ENCODE results near the gene NTPCR.
"Not testable (repeated sequence)": the region's sequence is repeated elsewhere in the genome, so short reads cannot be mapped to it uniquely, and the experiment has no call there.

Gene NTPCR

GRCh38 chr1:232950197-232951176 is at the start of gene NTPCR:
TSS of gene NTPCR (plus strand) at chr1:232950611. CDS start at chr1:232950711, 100 bp downstream.
- DNase-seq, result peak; percentile 93
- in situ Hi-C loops (cut with HindIII; ENCODE audit: low pct_ligation_motif_present, low pct_unique_long_range_greater_than_20kb, low sequenced_read_pairs), result no loop called here

GRCh38 chr1:232900818-232901217 is 49.6 kb upstream of the NTPCR start:
- no peak for DNase-seq
- in situ Hi-C loops (cut with HindIII; ENCODE audit: low pct_ligation_motif_present, low pct_unique_long_range_greater_than_20kb, low sequenced_read_pairs), result no loop called here

GRCh38 chr1:232901255-232901654 is 49.2 kb upstream of the NTPCR start:
- in situ Hi-C loops (cut with HindIII; ENCODE audit: low pct_ligation_motif_present, low pct_unique_long_range_greater_than_20kb, low sequenced_read_pairs), result no loop called here
- no peak for DNase-seq

GRCh38 chr1:232902774-232903350 is 47.5 kb upstream of the NTPCR start:
- in situ Hi-C loops (cut with HindIII; ENCODE audit: low pct_ligation_motif_present, low pct_unique_long_range_greater_than_20kb, low sequenced_read_pairs), result no loop called here
- no peak for DNase-seq

- no peak for DNase-seq
- in situ Hi-C loops (cut with HindIII; ENCODE audit: low pct_ligation_motif_present, low pct_unique_long_range_greater_than_20kb, low sequenced_read_pairs), result no loop called here
Observed at GRCh38 chr1:232904131-232904530, 46.3 kb upstream of the NTPCR start.

GRCh38 chr1:232904566-232904965 is 45.8 kb upstream of the NTPCR start:
- in situ Hi-C loops (cut with HindIII; ENCODE audit: low pct_ligation_motif_present, low pct_unique_long_range_greater_than_20kb, low sequenced_read_pairs), result no loop called here
- DNase-seq, result peak; percentile 44

- in situ Hi-C loops (cut with HindIII; ENCODE audit: low pct_ligation_motif_present, low pct_unique_long_range_greater_than_20kb, low sequenced_read_pairs), result no loop called here
- DNase-seq, result no peak
Observed at GRCh38 chr1:232905331-232906034, 44.9 kb upstream of the NTPCR start.

- in situ Hi-C loops (cut with HindIII; ENCODE audit: low pct_ligation_motif_present, low pct_unique_long_range_greater_than_20kb, low sequenced_read_pairs), result no loop called here
- no peak for DNase-seq
Observed at GRCh38 chr1:232906441-232906840, 44.0 kb upstream of the NTPCR start.

- no peak for DNase-seq
- in situ Hi-C loops (cut with HindIII; ENCODE audit: low pct_ligation_motif_present, low pct_unique_long_range_greater_than_20kb, low sequenced_read_pairs), result no loop called here
Observed at GRCh38 chr1:232908831-232909230, 41.6 kb upstream of the NTPCR start.

GRCh38 chr1:232909752-232910151 is 40.7 kb upstream of the NTPCR start:
- in situ Hi-C loops (cut with HindIII; ENCODE audit: low pct_ligation_motif_present, low pct_unique_long_range_greater_than_20kb, low sequenced_read_pairs), result no loop called here
- DNase-seq, result no peak

GRCh38 chr1:232911027-232911599 is 39.3 kb upstream of the NTPCR start:
- in situ Hi-C loops (cut with HindIII; ENCODE audit: low pct_ligation_motif_present, low pct_unique_long_range_greater_than_20kb, low sequenced_read_pairs), result no loop called here
- DNase-seq, result no peak

GRCh38 chr1:232912845-232913580 is 37.4 kb upstream of the NTPCR start:
- DNase-seq, result no peak

GRCh38 chr1:232914271-232914670 is 36.1 kb upstream of the NTPCR start:
- in situ Hi-C loops (cut with HindIII; ENCODE audit: low pct_ligation_motif_present, low pct_unique_long_range_greater_than_20kb, low sequenced_read_pairs); DNase-seq: not testable (repeated sequence)

More at GRCh38 chr1:232912845-232913580, 37.4 kb upstream of the NTPCR start:
- in situ Hi-C loops (cut with HindIII; ENCODE audit: low pct_ligation_motif_present, low pct_unique_long_range_greater_than_20kb, low sequenced_read_pairs), result no loop called here

- in situ Hi-C loops (cut with HindIII; ENCODE audit: low pct_ligation_motif_present, low pct_unique_long_range_greater_than_20kb, low sequenced_read_pairs), result no loop called here
- no peak for DNase-seq
Observed at GRCh38 chr1:232915212-232915611, 35.2 kb upstream of the NTPCR start.

- in situ Hi-C loops (cut with HindIII; ENCODE audit: low pct_ligation_motif_present, low pct_unique_long_range_greater_than_20kb, low sequenced_read_pairs), result no loop called here
- DNase-seq, result no peak
Observed at GRCh38 chr1:232917053-232917452, 33.4 kb upstream of the NTPCR start.

- no peak for DNase-seq
- in situ Hi-C loops (cut with HindIII; ENCODE audit: low pct_ligation_motif_present, low pct_unique_long_range_greater_than_20kb, low sequenced_read_pairs), result no loop called here
Observed at GRCh38 chr1:232921381-232921780, 29.0 kb upstream of the NTPCR start.

- in situ Hi-C loops (cut with HindIII; ENCODE audit: low pct_ligation_motif_present, low pct_unique_long_range_greater_than_20kb, low sequenced_read_pairs), result no loop called here
- DNase-seq, result no peak
Observed at GRCh38 chr1:232922485-232922884, 27.9 kb upstream of the NTPCR start.

- in situ Hi-C loops (cut with HindIII; ENCODE audit: low pct_ligation_motif_present, low pct_unique_long_range_greater_than_20kb, low sequenced_read_pairs), result no loop called here
- DNase-seq, result peak; percentile 63
Observed at GRCh38 chr1:232923739-232924386, 26.5 kb upstream of the NTPCR start.
